Measurements from ENCODE around the gene TINAG.

GRCh38 chr6:54357141-54357540, 48.9 kb downstream of the TINAG start:
- TF ChIP-seq POLR2AphosphoS5 (IDR thresholded peaks at IDR 0.05; ENCODE audit: low read depth, low read length) (no peak), POLR2A (IDR thresholded peaks at IDR 0.05; ENCODE audit: low read depth, low read length) (no peak), TAF1 (IDR thresholded peaks at IDR 0.05; ENCODE audit: borderline replicate concordance, low read depth, low read length) (no peak)

Data from GM12892 (cell line).